Measurements from ENCODE around the gene TRH.
"Not testable (repeated sequence)": the region's sequence is repeated elsewhere in the genome, so short reads cannot be mapped to it uniquely, and the experiment has no call there.

TRH gene

GRCh38 chr3:130002666-130003598 lies 28.4 kb downstream of the TRH start:
- CTCF ChIA-PET = interaction anchor here (0.6 to 2.1 kb wide), 21 partner anchors 7 to 518 kb away, joined by 3 to 12 read pairs (median 3); no protein-coding TSS in a partner anchor
- TF ChIP-seq, protein P1, sequence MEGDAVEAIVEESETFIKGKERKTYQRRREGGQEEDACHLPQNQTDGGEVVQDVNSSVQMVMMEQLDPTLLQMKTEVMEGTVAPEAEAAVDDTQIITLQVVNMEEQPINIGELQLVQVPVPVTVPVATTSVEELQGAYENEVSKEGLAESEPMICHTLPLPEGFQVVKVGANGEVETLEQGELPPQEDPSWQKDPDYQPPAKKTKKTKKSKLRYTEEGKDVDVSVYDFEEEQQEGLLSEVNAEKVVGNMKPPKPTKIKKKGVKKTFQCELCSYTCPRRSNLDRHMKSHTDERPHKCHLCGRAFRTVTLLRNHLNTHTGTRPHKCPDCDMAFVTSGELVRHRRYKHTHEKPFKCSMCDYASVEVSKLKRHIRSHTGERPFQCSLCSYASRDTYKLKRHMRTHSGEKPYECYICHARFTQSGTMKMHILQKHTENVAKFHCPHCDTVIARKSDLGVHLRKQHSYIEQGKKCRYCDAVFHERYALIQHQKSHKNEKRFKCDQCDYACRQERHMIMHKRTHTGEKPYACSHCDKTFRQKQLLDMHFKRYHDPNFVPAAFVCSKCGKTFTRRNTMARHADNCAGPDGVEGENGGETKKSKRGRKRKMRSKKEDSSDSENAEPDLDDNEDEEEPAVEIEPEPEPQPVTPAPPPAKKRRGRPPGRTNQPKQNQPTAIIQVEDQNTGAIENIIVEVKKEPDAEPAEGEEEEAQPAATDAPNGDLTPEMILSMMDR (IDR thresholded peaks at IDR 0.05; ENCODE audit: control extremely low read depth, extremely low read depth, low read depth, missing control alignments) = peak; percentile 91
- peak; percentile 77 for DNase-seq (ENCODE audit: extremely low spot score)
- POLR2A ChIA-PET = not testable (repeated sequence)

GRCh38 chr3:130010556-130010955 lies 36.0 kb downstream of the TRH start:
- DNase-seq (ENCODE audit: extremely low spot score) = no peak
- ChIA-PET POLR2A (no interaction called here), CTCF (interaction anchor here (0.9 to 2.1 kb wide), 3 partner anchors 8 to 88 kb away, joined by 3 to 5 read pairs (median 3); no protein-coding TSS in a partner anchor)
- TF ChIP-seq, protein P1 (IDR thresholded peaks at IDR 0.05; ENCODE audit: control extremely low read depth, extremely low read depth, low read depth, missing control alignments) = no peak

GRCh38 chr3:130012108-130012507 lies 37.6 kb downstream of the TRH start:
- DNase-seq (ENCODE audit: extremely low spot score); POLR2A ChIA-PET: not testable (repeated sequence)
- CTCF ChIA-PET = interaction anchor here (1.3 kb wide), 1 partner anchor 9 kb away, joined by 6 read pairs; no protein-coding TSS in a partner anchor

DNA sequence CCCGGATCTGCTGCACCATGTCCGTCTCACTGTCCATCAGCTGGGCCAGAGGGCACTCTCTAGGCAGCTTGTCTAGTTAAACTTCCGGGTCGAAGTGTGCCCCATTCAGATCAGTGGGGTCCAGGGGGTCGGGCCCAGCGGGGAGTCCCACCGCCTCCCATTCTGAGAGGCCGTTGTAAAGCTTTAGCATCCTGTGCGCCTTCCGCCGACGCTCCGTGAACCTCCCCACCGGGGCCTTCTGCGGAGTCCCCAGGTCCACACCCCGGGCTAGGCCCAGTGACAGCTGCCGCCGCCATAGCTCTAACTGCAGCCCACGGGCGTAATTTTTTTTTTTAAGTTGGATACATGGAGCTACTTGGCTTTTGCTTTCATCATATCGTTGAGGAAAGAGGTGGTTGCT lies 38.7 kb downstream of the TRH start:
- DNase-seq (ENCODE audit: extremely low spot score); POLR2A ChIA-PET: not testable (repeated sequence)
- CTCF ChIA-PET = interaction anchor here (1.3 kb wide), 1 partner anchor 11 kb away, joined by 6 read pairs; no protein-coding TSS in a partner anchor

DNA sequence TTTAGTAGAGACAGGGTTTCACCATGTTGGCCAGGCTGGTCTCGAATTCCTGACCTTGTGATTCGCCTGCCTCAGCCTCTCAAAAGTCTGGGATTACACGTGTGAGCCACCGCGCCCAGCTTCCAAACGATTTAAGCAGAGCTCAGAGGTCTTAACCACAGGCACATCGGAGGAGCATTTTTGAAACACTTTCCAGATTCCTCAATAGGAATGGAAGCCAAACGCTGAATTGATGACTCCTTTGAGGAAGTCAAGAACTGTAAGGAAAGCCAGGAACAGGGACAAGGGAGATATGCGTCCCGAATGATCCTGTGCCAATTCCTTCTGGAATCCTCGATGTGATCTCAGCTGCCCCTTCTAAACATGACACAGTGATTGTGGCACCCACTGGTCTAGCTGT lies 40.0 kb downstream of the TRH start:
- CTCF ChIA-PET = interaction anchor here (1.4 kb wide), 1 partner anchor 12 kb away, joined by 5 read pairs; no protein-coding TSS in a partner anchor
- POLR2A ChIA-PET = no interaction called here
- TF ChIP-seq, protein P1 (IDR thresholded peaks at IDR 0.05; ENCODE audit: control extremely low read depth, extremely low read depth, low read depth, missing control alignments) = no peak

DNA sequence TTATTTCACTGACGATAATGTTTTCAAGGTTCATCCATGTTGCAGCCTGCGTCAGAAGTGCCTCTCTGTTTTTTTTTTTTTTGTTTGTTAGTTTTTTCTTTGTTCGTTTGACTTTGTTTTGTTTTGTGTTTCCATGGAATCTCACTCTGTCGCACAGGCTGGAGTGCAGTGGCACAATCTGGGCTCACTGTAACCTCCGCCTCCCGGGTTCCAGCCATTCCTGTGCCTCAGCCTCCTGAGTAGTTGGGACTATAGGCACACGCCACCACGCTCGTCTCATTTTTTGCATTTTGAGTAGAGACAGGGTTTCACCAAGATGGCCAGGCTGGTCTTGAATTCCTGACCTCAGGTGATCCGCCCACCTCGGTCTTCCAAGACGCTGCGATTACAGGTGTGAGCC lies 43.1 kb downstream of the TRH start:
- DNase-seq (ENCODE audit: extremely low spot score); CTCF ChIA-PET; POLR2A ChIA-PET: not testable (repeated sequence)

More for the DNA sequence above, 40.0 kb downstream of the TRH start:
- no peak for DNase-seq (ENCODE audit: extremely low spot score)

- POLR2A ChIA-PET = not testable (repeated sequence)
- CTCF ChIA-PET = interaction anchor here (0.8 to 3.7 kb wide), 2 partner anchors 72 to 79 kb away, joined by 3 to 14 read pairs; no protein-coding TSS in a partner anchor
- TF ChIP-seq, protein P1 (IDR thresholded peaks at IDR 0.05; ENCODE audit: control extremely low read depth, extremely low read depth, low read depth, missing control alignments) = peak; percentile 2
Observed at GRCh38 chr3:130026146-130026829, 51.8 kb downstream of the TRH start.

DNA sequence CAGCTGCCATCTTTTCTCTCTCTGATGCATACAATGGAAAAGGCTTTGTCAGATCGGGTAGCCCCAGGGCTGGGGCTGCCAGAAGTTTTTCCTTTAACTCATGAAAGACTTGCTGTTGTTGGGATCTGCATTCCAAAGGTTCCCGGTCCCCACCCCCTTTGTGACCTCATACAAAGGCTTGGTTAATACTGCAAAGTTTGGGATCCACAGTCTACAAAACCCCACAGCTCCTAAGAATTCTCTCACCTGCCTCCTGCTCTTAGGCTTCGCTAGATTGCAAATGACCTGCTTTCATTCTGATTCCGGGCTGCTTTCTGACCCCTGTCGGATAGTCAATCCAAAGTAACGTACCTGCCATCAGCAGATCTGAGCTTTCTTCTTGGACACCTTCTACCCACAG lies 52.9 kb downstream of the TRH start:
- DNase-seq (ENCODE audit: extremely low spot score); POLR2A ChIA-PET: not testable (repeated sequence)
- CTCF ChIA-PET = interaction anchor here (0.8 to 3.7 kb wide), 2 partner anchors 25 to 70 kb away, joined by 3 to 14 read pairs; no protein-coding TSS in a partner anchor

More at GRCh38 chr3:130026146-130026829, 51.8 kb downstream of the TRH start:
- not testable (repeated sequence) for DNase-seq (ENCODE audit: extremely low spot score)
